K562 treated with DMSO at 1 percent for 24 hours (cell line): ENCODE results near the gene TPX2. TPM values are rescaled to one million over a fixed set of nuclear protein-coding genes. Genes with fewer than 3 reads are reported as not detected.

Source experiments
- total RNA-seq: library from RNA; unstranded; fragments of 300-600 nt; gene quantifications from 2 replicates; pipeline ENCODE4 v1.2.3, GENCODE V29; 2022; ENCODE audit warnings: low read depth; ENCODE audit not compliant: insufficient read depth

The TPX2 gene, protein sequence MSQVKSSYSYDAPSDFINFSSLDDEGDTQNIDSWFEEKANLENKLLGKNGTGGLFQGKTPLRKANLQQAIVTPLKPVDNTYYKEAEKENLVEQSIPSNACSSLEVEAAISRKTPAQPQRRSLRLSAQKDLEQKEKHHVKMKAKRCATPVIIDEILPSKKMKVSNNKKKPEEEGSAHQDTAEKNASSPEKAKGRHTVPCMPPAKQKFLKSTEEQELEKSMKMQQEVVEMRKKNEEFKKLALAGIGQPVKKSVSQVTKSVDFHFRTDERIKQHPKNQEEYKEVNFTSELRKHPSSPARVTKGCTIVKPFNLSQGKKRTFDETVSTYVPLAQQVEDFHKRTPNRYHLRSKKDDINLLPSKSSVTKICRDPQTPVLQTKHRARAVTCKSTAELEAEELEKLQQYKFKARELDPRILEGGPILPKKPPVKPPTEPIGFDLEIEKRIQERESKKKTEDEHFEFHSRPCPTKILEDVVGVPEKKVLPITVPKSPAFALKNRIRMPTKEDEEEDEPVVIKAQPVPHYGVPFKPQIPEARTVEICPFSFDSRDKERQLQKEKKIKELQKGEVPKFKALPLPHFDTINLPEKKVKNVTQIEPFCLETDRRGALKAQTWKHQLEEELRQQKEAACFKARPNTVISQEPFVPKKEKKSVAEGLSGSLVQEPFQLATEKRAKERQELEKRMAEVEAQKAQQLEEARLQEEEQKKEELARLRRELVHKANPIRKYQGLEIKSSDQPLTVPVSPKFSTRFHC
- 99.7 and 114 TPM in 2 replicates for total RNA-seq

DNA sequence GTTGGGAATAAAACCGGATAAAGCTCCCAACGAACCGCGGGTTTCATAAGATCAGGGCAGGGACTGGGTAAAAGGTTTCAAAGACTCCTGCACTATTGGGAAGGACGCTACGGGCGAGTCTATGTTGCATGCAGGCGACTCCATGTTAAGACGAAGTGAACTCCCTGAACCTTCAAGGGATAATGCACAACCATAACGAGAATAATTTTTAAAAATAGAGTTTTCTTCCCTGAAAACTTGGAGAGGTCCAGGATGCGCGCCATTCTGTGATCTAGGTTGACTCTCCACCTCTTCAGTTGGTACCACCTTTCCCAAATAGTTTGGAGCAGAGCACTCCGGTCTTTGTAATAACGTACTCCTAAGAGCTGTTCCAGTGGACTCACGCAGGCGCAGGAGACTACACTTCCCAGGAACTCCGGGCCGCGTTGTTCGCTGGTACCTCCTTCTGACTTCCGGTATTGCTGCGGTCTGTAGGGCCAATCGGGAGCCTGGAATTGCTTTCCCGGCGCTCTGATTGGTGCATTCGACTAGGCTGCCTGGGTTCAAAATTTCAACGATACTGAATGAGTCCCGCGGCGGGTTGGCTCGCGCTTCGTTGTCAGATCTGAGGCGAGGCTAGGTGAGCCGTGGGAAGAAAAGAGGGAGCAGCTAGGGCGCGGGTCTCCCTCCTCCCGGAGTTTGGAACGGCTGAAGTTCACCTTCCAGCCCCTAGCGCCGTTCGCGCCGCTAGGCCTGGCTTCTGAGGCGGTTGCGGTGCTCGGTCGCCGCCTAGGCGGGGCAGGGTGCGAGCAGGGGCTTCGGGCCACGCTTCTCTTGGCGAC, at the start of gene TPX2:
Gene TPX2 (plus strand): TSS at position 562 of the 821 bp plus-strand sequence. CDS start 18,187 bp downstream, outside the sequence.

DNA sequence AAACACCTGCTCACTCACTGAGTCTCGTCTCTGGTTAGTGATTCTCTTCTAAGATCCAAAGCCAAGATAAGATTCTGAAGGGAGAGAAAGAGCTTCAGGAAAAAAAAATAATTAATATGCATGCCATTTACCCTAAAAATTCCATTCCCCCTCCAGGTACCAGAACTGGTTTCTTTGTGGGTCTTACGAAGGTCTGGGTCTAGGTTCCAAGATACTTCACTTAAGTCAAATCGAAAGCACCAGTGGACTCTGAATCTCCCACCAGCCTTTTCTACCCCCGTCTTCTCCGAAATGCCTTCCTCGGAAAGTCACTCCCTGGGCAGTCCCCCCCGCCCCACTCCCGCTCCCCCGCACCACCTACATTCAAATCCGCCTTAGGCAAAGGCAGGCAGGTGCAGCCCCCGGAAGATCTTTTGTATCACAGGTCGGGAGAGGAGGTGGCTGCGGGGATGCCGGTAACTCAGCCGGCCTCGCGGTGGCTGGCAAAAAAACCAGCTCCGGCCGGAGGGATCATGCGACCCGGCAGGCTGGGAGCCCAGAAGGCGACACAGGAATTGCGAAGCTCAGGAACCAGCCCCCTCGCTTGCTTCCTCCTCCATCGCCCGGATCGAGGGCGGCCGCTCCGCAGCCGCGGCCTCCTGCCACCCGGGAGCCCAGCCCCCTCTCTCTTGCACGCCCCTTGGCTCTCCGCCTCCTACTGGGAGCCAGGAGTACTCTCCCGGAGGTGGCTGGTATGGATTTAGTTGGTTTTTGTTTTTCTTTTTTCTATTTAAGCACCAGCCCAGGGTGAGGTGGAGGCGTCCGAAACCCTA, 16.6 kb upstream of the TPX2 start, which contains the start of gene BCL2L1:
Gene BCL2L1 (minus strand): TSS at position 612 of the 812 bp plus-strand sequence. CDS start 650 bp downstream, outside the sequence.

DNA sequence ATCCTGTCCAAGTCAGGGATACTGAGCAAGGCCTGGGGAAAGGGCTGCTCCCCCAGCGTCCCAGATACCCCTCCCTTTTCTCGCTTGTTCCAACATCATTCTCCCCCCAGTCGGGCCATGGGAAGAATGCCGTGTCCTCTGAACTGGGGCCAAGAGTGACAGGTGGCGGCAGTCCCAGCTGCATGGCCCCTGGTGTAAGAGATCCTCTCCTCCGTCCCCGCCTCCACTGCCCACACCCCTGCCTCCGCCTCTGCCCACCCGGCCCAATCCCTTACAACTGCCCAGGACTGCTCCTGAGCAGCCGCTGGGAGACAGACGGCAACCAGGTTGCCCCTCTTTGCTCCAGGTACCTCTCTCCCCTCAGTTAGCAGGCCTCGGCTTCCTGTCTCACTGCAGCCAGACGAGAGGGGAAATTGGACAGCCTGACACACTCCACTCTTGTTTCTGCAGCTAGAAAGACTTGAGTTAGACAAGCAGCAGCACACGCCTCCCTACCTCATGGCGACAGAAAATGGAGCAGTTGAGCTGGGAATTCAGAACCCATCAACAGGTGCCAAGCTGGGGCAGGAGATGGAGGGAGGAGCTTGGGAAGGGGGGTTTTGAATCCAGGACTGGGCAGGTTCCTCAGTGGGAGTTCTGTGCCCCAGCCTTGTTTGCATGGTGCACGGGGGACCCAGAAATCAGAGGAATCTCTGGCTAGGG, 80.1 kb downstream of the TPX2 start, which contains the start of gene MYLK2:
Gene MYLK2 (plus strand): TSS at position 274 of the 702 bp plus-strand sequence. CDS start 225 bp downstream, at position 499.

DNA sequence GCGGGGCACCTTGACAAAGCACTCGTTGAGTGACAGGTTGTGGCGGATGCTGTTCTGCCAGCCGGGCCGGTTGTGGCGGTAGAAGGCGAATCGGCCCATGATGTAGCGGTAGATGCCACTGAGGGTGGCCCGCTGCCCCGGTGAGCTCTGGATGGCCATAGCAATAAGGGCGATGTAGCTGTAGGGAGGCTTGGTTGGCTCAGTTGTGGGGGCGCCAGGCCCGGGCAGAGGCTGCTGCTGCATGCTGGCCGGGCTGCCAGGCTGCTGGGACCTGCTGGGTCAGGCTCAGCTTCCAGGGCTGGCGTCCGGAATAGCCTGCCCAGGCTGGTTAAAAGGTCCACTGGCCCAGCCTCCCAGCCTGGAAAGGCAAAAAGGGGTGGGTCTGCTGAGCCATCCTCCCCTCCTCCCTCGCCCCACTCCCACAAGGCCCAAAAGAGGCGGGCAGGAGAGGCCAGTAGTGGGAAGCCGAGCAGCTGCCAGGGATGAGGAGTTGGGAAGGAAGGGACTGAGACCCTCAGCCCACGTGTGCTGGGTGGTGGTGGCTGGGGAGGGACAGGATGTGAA, 106.3 kb downstream of the TPX2 start, which contains the start of gene FOXS1:
Gene FOXS1 (minus strand): TSS at position 305 of the 564 bp plus-strand sequence. CDS start 62 bp downstream, at position 243.

Other genes starting within 250 kb of the TPX2 start
- gene HM13, start 224.8 kb upstream of the TPX2 start, total RNA-seq: 138 and 143 TPM in 2 replicates
- gene ID1, start 134.0 kb upstream of the TPX2 start, total RNA-seq: 742 and 763 TPM in 2 replicates
- not detected in 2 replicates for gene COX4I2, start 101.4 kb upstream of the TPX2 start, total RNA-seq
- gene BCL2L1, start 16.4 kb upstream of the TPX2 start, total RNA-seq: 164 and 166 TPM in 2 replicates
- 0.69 and 0.80 TPM in 2 replicates for gene MYLK2, start 80.1 kb downstream of the TPX2 start, total RNA-seq
- gene FOXS1, start 106.3 kb downstream of the TPX2 start, total RNA-seq: not detected in 2 replicates
- gene DUSP15, start 131.2 kb downstream of the TPX2 start, total RNA-seq: 0.79 TPM in 1 of 2 replicates, not detected in the other
- gene TTLL9, start 131.3 kb downstream of the TPX2 start, total RNA-seq: not detected in 2 replicates
- 24.4 and 24.9 TPM in 2 replicates for gene PDRG1, start 212.8 kb downstream of the TPX2 start, total RNA-seq
- not detected in 2 replicates for gene XKR7, start 228.9 kb downstream of the TPX2 start, total RNA-seq